ENCODE data around the gene TMEM151B. TPM values are rescaled to one million over a fixed set of nuclear protein-coding genes. Genes with fewer than 3 reads are reported as not detected.

Gene TMEM151B
- total and polyA plus RNA-seq, 9 of the 15 experiments (the other 6 are each of a cell fraction or from before 2014, with no cell fraction given): not detected

DNA sequence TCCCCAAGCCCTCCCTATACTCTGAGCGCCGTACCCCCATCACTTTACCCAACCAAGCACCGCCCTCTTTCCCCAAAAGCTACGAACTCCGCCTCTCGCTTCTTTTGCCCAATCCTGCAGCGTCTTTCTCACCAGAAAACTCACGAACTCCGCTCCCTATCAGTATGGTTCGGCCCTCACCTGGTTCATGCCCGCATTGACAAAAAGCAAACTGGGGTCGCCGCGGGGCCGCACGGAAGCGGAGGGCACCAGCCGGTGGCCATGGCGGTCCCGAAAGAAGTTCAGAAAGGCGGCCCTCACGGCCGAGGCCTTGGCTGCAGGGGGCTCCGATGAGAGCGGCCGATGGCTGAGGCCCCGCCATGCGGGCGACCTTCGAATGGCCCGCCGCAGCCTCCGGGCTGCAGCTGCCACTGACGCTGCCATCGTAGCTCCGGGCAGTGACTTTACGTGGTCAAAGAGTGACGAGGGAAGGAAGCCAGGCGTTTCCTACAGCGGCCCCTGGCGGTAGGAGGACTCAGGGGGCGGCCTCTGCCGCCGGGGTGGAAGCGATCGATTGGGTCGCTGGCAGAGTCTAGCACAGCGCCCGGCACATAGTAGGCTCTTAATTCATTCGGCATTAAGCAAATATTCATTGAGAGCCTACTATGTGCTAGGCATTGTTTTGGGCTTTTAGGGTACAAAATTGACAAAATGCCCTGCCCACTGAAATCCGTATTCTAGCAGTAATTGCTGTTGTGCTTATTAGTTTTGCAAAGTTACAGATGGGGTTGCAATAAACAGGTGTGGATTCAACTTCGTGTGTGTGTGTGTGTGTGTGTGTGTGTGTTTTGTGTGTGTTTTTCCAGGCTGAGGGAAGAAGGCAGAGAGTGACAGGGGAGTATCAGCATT lies 42.9 kb downstream of the TMEM151B start, which contains the start of gene AARS2 (continued):
- TF ChIP-seq, protein P1, sequence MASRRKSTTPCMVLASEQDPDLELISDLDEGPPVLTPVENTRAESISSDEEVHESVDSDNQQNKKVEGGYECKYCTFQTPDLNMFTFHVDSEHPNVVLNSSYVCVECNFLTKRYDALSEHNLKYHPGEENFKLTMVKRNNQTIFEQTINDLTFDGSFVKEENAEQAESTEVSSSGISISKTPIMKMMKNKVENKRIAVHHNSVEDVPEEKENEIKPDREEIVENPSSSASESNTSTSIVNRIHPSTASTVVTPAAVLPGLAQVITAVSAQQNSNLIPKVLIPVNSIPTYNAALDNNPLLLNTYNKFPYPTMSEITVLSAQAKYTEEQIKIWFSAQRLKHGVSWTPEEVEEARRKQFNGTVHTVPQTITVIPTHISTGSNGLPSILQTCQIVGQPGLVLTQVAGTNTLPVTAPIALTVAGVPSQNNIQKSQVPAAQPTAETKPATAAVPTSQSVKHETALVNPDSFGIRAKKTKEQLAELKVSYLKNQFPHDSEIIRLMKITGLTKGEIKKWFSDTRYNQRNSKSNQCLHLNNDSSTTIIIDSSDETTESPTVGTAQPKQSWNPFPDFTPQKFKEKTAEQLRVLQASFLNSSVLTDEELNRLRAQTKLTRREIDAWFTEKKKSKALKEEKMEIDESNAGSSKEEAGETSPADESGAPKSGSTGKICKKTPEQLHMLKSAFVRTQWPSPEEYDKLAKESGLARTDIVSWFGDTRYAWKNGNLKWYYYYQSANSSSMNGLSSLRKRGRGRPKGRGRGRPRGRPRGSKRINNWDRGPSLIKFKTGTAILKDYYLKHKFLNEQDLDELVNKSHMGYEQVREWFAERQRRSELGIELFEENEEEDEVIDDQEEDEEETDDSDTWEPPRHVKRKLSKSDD (conservative IDR thresholded peaks at IDR 0.05; ENCODE audit: low read length): peak; percentile 91
- TF ChIP-seq, protein P2, sequence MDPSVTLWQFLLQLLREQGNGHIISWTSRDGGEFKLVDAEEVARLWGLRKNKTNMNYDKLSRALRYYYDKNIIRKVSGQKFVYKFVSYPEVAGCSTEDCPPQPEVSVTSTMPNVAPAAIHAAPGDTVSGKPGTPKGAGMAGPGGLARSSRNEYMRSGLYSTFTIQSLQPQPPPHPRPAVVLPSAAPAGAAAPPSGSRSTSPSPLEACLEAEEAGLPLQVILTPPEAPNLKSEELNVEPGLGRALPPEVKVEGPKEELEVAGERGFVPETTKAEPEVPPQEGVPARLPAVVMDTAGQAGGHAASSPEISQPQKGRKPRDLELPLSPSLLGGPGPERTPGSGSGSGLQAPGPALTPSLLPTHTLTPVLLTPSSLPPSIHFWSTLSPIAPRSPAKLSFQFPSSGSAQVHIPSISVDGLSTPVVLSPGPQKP (CRISPR knock-in tag; IDR thresholded peaks at IDR 0.05): no peak
- TF ChIP-seq BDP1 (IDR thresholded peaks at IDR 0.05; ENCODE audit: insufficient read depth, insufficient read length): no peak
- no peak for TF ChIP-seq ZBTB1 (CRISPR knock-in tag; IDR thresholded peaks at IDR 0.05; ENCODE audit: borderline replicate concordance, low read depth)
- TF ChIP-seq, protein P3, sequence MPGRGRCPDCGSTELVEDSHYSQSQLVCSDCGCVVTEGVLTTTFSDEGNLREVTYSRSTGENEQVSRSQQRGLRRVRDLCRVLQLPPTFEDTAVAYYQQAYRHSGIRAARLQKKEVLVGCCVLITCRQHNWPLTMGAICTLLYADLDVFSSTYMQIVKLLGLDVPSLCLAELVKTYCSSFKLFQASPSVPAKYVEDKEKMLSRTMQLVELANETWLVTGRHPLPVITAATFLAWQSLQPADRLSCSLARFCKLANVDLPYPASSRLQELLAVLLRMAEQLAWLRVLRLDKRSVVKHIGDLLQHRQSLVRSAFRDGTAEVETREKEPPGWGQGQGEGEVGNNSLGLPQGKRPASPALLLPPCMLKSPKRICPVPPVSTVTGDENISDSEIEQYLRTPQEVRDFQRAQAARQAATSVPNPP (IDR thresholded peaks at IDR 0.05; ENCODE audit: borderline replicate concordance, insufficient read depth, insufficient read length): no peak
- no peak for TF ChIP-seq SMARCE1 (IDR thresholded peaks at IDR 0.05)
- no peak for TF ChIP-seq BACH1 (tag; IDR thresholded peaks at IDR 0.05)
- TF ChIP-seq, protein P4, sequence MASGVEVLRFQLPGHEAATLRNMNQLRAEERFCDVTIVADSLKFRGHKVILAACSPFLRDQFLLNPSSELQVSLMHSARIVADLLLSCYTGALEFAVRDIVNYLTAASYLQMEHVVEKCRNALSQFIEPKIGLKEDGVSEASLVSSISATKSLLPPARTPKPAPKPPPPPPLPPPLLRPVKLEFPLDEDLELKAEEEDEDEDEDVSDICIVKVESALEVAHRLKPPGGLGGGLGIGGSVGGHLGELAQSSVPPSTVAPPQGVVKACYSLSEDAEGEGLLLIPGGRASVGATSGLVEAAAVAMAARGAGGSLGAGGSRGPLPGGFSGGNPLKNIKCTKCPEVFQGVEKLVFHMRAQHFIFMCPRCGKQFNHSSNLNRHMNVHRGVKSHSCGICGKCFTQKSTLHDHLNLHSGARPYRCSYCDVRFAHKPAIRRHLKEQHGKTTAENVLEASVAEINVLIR (CRISPR knock-in tag; IDR thresholded peaks at IDR 0.05): peak; percentile 76
- TF ChIP-seq, protein P5, sequence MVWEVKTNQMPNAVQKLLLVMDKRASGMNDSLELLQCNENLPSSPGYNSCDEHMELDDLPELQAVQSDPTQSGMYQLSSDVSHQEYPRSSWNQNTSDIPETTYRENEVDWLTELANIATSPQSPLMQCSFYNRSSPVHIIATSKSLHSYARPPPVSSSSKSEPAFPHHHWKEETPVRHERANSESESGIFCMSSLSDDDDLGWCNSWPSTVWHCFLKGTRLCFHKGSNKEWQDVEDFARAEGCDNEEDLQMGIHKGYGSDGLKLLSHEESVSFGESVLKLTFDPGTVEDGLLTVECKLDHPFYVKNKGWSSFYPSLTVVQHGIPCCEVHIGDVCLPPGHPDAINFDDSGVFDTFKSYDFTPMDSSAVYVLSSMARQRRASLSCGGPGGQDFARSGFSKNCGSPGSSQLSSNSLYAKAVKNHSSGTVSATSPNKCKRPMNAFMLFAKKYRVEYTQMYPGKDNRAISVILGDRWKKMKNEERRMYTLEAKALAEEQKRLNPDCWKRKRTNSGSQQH (CRISPR knock-in tag; IDR thresholded peaks at IDR 0.05): no peak
- TF ChIP-seq MEIS2 (IDR thresholded peaks at IDR 0.05; ENCODE audit: partially characterized antibody): no peak
- TF ChIP-seq GTF2F1 (IDR thresholded peaks at IDR 0.05; ENCODE audit: low read depth, low read length): no peak; the same call in 1 of the 2 replicates
- TF ChIP-seq CCAR2 (IDR thresholded peaks at IDR 0.05; ENCODE audit: low read depth, low read length): no peak
- no peak for TF ChIP-seq NFXL1 (CRISPR knock-in tag; IDR thresholded peaks at IDR 0.05)
- TF ChIP-seq ZNF24 (IDR thresholded peaks at IDR 0.05): peak; percentile 87
- TF ChIP-seq POLR2AphosphoS5 (IDR thresholded peaks at IDR 0.05; ENCODE audit: control insufficient read depth, insufficient read depth, low read depth, low read length): peak; percentile 94
- TF ChIP-seq HNRNPUL1 (IDR thresholded peaks at IDR 0.05; ENCODE audit: low read length): no peak
- no peak for TF ChIP-seq ZNF324 (CRISPR knock-in tag; IDR thresholded peaks at IDR 0.05)
- no peak for TF ChIP-seq NFIX (CRISPR knock-in tag; IDR thresholded peaks at IDR 0.05; ENCODE audit: low read depth)
- TF ChIP-seq ZNF707 (CRISPR knock-in tag; conservative IDR thresholded peaks at IDR 0.05): no peak
- peak; percentile 70 to 84 for TF ChIP-seq KDM1A (IDR thresholded peaks at IDR 0.05)
- no peak for TF ChIP-seq HMG20B (CRISPR knock-in tag; IDR thresholded peaks at IDR 0.05)
- TF ChIP-seq OTX1 (CRISPR knock-in tag; IDR thresholded peaks at IDR 0.05): no peak

All from K562 (cell line).